Ishikawa (cell line): ENCODE measurements around the gene RMI2.

ENCODE experiments used
- CEBPB ChIP-seq: IDR thresholded peaks from 2 replicates; pipeline ENCODE4 v1.6.1; 2012
- CREB1 ChIP-seq: IDR thresholded peaks from 2 replicates; pipeline ENCODE4 v1.6.1; 2012; ENCODE audit warnings: low read depth
- EGR1 ChIP-seq: IDR thresholded peaks from 2 replicates; pipeline ENCODE4 v1.6.1; 2012
- EP300 ChIP-seq: IDR thresholded peaks from 2 replicates; pipeline ENCODE4 v1.6.1; 2012; ENCODE audit warnings: borderline replicate concordance
- FOXM1 ChIP-seq: IDR thresholded peaks from 2 replicates; pipeline ENCODE4 v1.6.1; 2012; ENCODE audit warnings: low read depth, borderline replicate concordance
- RAD21 ChIP-seq: IDR thresholded peaks from 2 replicates; pipeline ENCODE4 v1.6.1; 2012; ENCODE audit warnings: low read depth
- REST ChIP-seq: IDR thresholded peaks from 2 replicates; pipeline ENCODE4 v1.6.1; 2012; ENCODE audit warnings: low read depth, mild to moderate bottlenecking
- TCF12 ChIP-seq: IDR thresholded peaks from 2 replicates; pipeline ENCODE4 v1.6.1; 2012; ENCODE audit warnings: low read depth
- USF1 ChIP-seq: IDR thresholded peaks from 2 replicates; pipeline ENCODE4 v1.6.1; 2012
- YY1 ChIP-seq: IDR thresholded peaks from 2 replicates; pipeline ENCODE4 v1.6.1; 2012; ENCODE audit warnings: low read depth

GRCh38 chr16:11384956-11385586, 39.8 kb downstream of the RMI2 start:
- TF ChIP-seq REST (no peak), EP300 (no peak), YY1 (no peak), RAD21 (no peak), CREB1 (no peak), USF1 (no peak), TCF12 (no peak), EGR1 (no peak), CEBPB (no peak), FOXM1 (no peak)
